Stomach smooth muscle (tissue), 2 donors: ENCODE data around the gene MGMT.

Experiments
- H3K27ac ChIP-seq: one replicate; pipeline ENCODE4 v1.7.0; 2013; ENCODE audit warnings: mild to moderate bottlenecking, low read length, inconsistent platforms
- H3K27me3 ChIP-seq, 2 donors: one replicate each; pipeline ENCODE4 v1.7.0; 2013; ENCODE audit warnings: low read length in 2 of 2; ENCODE audit not compliant: insufficient read depth in 2 of 2, control insufficient read depth in 1 of 2
- H3K36me3 ChIP-seq, 2 donors: one replicate each; pipeline ENCODE4 v1.7.0; 2013; ENCODE audit warnings: low read length in 2 of 2; ENCODE audit not compliant: control insufficient read depth in 2 of 2, insufficient read depth in 2 of 2
- H3K4me1 ChIP-seq: one replicate; pipeline ENCODE4 v1.7.0; 2013; ENCODE audit warnings: low read length; ENCODE audit not compliant: control insufficient read depth, insufficient read depth
- H3K4me3 ChIP-seq, 2 donors: one replicate each; pipeline ENCODE4 v1.7.0; 2013; ENCODE audit warnings: low read length in 2 of 2
- H3K9ac ChIP-seq, 2 donors: one replicate each; pipeline ENCODE4 v1.7.0; 2013; ENCODE audit warnings: low read length in 2 of 2, mild to moderate bottlenecking in 1 of 2
- H3K9me3 ChIP-seq, 2 donors: one replicate each; pipeline ENCODE4 v1.7.0; 2013; ENCODE audit warnings: low read length in 2 of 2; ENCODE audit not compliant: control insufficient read depth in 2 of 2
- donor health status: healthy.
- donor health status: Pancreatic carcinoma.

MGMT gene

DNA sequence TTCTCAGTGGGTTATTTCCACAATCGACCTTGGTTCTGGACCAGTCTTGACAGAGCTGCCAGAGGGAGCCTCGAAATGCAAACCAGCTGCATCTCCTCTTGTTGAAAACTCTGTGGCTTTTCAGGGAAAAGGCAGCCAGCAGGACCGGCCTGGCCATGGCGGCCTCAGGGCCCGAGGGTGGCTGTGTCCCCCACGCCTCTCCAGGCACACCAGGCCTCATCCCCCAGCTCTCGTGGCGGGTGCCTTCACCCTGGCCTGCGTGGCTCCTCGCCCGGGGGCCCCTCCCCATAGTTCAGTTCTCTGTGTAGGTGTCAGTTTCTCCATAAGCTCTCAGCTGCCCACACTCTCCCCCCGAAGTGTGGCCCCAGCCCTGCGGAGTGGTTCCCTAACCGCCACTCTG is 63.5 kb downstream of the MGMT start:
- no peak overlapping the region for H3K4me3 ChIP-seq
- H3K27ac ChIP-seq: no peak overlapping the region
- no peaks in the 10 kb centered on the region for H3K27me3 ChIP-seq
- H3K4me1 ChIP-seq: peaks cover 6% of the 10 kb centered on the region
- peaks cover 0 to 4% of the 10 kb centered on the region in 2 donors for H3K36me3 ChIP-seq
- no peak overlapping the region for H3K9ac ChIP-seq
- no peaks in the 10 kb centered on the region for H3K9me3 ChIP-seq

DNA sequence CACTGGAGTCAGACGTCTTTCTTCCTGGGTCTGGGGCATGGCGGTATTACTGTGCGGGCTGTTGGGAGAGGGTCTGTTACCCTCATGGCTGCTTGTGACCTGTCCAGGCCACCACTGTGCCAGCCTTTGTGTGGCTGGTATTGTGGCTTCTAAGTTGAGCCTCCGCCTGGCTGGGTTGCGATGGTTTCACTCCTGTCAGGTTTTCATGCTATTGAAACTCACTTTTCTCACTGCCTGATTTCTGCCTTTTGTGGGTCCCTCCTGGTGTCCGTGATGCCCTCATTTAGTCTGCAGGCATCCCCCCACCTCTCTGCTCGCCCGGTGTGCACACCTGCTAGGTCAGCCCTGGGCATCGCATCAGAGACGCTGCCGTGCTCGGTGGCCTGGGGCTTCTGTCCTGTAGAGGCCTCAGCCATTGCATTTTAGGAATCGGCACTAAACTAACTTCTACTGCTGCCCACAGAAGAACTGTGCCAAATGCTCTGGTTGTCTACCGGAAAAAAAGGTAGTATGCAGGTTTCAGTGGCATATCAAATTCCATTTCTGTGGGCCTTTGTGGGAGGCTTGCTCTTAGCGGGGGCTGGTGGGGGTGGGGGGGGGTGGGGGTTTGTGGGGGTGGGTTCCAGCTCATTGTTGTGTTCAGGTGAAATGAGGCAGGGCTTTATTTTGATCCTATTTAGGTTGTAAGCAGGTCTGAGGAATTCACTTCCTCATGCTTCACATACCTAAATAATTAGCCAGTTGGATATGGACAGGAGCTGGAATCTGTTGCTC is 64.3 kb downstream of the MGMT start:
- Histone ChIP-seq H3K9me3 (no peaks in the 10 kb centered on the region), H3K27ac (no peak overlapping the region), H3K4me1 (no peaks in the 10 kb centered on the region), H3K9ac (no peak overlapping the region), H3K27me3 (no peaks in the 10 kb centered on the region), H3K4me3 (no peak overlapping the region), H3K36me3 (peaks cover 3 to 6% of the 10 kb centered on the region in 2 donors)

DNA sequence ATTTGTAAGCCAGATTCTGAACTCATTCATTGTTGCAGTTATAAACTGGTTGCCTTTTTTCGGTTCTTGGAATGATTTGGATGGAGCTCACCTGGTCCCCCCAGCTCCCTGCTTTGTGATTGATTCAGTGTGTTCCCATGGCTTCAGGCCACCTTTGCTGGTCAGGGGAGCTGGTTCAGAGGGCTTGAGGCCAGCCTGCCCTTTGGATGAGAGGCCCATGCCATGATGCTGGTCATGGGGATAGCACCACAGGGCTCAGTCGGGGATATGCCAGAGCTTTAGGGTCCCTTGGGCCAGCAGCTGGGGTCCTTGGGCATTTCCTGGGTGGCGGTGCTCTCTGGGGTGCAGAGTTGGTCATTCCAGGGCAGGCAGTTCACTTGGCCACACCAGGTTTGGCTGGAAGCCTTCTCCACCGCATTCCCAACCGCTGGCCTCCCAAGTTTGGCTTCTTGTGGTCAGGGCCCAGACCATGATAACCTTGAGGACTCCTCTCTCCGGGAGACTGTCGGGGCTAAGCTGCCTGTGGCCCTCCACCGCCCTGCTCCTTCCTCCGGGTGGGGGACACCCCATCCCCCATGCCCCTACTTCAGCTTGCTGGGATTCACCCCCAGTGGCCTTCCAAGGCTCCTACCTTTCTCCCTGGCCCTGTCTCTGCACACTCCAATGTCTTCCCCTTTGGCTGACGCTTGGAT is 65.1 kb downstream of the MGMT start:
- no peak overlapping the region for H3K27ac ChIP-seq
- no peak overlapping the region for H3K4me3 ChIP-seq

DNA sequence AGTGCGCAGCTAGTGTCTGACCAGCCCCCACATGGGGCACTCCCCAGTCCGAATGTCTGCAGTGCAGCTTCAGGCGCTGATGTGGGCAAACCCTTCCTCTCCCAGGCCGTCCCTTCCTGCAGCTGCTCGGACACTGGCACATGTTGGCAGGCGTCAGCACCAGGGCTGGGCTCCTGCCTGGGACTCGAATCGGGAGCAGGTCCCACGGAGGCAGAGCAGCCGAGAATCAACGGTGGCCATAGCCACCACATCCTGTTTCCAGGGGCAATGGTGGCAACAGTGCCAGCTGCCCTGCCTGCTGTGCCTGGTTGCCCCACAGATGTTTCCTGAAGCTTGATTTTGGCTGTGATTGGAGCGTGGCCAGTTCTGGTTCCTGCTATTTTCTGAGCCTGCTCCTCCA is 65.8 kb downstream of the MGMT start:
- Histone ChIP-seq H3K27me3 (no peaks in the 10 kb centered on the region), H3K27ac (no peak overlapping the region), H3K36me3 (peaks cover 3 to 5% of the 10 kb centered on the region in 2 donors), H3K9ac (no peak overlapping the region), H3K4me1 (no peaks in the 10 kb centered on the region), H3K4me3 (no peak overlapping the region), H3K9me3 (no peaks in the 10 kb centered on the region)

More for the DNA sequence above, 65.1 kb downstream of the MGMT start:
- H3K9ac ChIP-seq: no peak overlapping the region
- no peaks in the 10 kb centered on the region for H3K9me3 ChIP-seq
- no peaks in the 10 kb centered on the region for H3K27me3 ChIP-seq
- H3K36me3 ChIP-seq: peaks cover 5 to 6% of the 10 kb centered on the region in 2 donors
- H3K4me1 ChIP-seq: no peaks in the 10 kb centered on the region

DNA sequence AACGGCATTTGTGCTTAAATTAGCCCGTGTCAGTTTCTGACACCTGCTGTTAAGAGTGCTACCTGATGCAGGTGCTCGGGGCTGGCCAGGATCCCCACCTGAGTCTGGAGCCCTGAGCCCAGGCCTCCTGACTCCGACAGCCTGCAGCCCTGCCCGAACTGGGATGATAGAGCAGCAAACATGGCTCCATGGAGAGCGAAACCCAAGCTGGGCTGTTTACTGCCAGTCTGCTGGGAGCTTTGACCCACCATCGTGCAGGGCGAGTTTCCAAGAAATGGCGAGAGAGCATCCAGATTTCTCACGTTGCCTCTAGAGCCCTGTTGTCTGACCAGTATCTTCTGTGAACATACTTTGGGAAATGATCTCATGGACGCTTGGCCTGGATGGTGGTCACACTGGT is 66.2 kb downstream of the MGMT start:
- H3K27ac ChIP-seq: no peak overlapping the region
- H3K9ac ChIP-seq: no peak overlapping the region
- no peaks in the 10 kb centered on the region for H3K9me3 ChIP-seq
- no peaks in the 10 kb centered on the region for H3K27me3 ChIP-seq
- H3K4me3 ChIP-seq: no peak overlapping the region
- H3K36me3 ChIP-seq: peaks cover 3 to 5% of the 10 kb centered on the region in 2 donors
- H3K4me1 ChIP-seq: no peaks in the 10 kb centered on the region

DNA sequence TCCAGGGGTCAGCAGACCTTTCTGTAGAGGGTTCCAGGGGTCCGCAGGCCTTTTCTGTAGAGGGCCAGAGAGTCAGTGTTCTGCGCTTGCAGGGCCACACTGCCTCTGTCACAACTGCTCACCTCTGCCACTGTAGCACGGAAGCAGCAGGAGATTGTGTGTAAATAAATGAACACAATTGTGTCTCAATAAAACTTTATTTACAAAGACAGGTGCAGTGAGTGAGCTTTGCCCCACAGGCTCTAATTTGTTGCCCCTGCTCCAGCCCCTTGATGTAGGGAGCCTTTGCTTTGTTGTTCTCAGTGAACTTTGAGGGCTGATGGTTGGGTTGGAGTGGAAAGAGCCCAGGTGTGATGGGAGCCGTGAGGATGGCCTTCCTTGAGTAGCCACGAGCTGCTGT is 67.8 kb downstream of the MGMT start:
- Histone ChIP-seq H3K27ac (no peak overlapping the region), H3K36me3 (peaks cover 3 to 5% of the 10 kb centered on the region in 2 donors), H3K4me1 (no peaks in the 10 kb centered on the region), H3K4me3 (no peak overlapping the region), H3K9ac (no peak overlapping the region), H3K9me3 (no peaks in the 10 kb centered on the region), H3K27me3 (no peaks in the 10 kb centered on the region)

DNA sequence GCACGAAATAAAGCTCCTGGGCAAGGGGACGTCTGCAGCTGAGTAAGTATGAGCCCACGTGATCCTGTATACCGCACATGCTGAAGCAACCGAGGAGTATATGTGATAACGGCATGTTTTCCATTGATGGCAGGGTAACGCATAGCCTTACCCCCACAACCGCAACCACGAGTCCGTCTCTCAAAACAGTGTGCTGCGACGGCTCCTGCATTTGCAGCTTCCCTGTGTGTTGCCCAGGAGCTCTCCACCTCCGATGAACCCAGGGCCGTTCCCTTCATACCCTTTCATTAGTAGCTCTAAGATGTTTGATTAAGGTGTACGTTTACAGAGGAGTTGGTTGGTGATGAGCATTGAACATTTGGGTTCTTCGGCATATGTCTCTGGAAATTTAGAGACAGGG is 69.3 kb downstream of the MGMT start:
- H3K27me3 ChIP-seq: no peaks in the 10 kb centered on the region
- no peak overlapping the region for H3K27ac ChIP-seq
- no peaks in the 10 kb centered on the region for H3K4me1 ChIP-seq
- H3K4me3 ChIP-seq: no peak overlapping the region
- H3K36me3 ChIP-seq: peaks cover 3 to 5% of the 10 kb centered on the region in 2 donors
- no peak overlapping the region for H3K9ac ChIP-seq
- H3K9me3 ChIP-seq: no peaks in the 10 kb centered on the region

DNA sequence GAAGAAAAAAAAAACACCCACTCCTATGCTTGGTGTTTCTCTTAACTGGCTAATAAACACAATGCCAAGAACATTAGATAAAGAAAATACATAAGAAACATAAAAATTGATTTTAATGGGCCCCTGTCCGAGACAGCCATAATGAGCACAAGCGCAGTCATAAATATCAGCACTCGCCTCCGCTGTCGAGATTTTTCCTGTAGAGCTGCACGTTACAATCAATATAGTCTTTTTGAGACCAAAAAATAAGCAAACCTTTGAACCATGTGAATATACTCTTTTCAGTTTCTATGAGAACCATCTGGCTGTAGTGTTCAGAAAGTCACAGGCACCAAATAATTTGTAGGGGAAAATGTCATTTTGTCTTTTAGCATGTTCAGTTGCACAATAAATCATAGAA is 70.1 kb downstream of the MGMT start:
- H3K27me3 ChIP-seq: no peaks in the 10 kb centered on the region
- H3K27ac ChIP-seq: no peak overlapping the region
- no peaks in the 10 kb centered on the region for H3K4me1 ChIP-seq
- no peaks in the 10 kb centered on the region for H3K9me3 ChIP-seq
- H3K36me3 ChIP-seq: peaks cover 3 to 5% of the 10 kb centered on the region in 2 donors
- H3K9ac ChIP-seq: no peak overlapping the region
- H3K4me3 ChIP-seq: no peak overlapping the region

DNA sequence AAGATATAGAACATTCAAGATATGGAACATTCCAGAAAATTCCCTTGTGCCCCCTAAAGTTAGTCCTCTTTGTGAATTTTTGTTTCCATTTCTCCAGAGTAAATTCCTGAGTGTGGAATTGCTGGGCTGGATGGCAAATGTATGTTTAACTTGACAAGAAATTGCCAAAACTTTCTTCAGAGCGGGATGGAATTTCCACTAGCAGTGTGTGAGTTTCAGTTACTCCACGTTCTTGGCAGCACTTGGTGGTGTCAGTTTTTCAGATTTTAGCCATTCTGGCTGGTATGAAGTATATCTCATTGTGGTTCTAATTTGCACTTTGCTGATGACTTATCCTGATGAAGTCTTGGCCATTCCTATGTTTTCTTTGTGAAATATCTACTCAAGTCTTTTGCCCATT is 71.2 kb downstream of the MGMT start:
- Histone ChIP-seq H3K9me3 (no peaks in the 10 kb centered on the region), H3K36me3 (peaks cover 3 to 5% of the 10 kb centered on the region in 2 donors)

DNA sequence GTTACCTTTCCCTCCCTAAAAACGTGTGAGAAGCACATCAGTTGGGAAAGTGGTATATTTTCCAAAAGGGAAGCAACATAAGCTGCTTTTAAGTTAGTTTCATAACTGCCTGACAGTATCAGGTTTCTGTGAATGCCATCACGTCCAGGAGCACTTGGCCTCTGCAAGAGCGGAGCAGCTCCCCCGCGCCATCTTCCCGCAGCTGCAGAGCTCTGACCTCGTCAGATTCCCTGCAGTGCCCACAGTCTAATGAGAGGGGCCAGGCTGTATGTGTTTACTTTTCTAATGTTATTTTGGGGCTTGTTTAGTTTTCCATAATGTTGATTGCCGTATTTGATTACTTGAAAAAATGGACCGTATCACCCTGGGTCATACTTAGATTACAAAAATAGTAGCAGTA is 74.2 kb downstream of the MGMT start:
- H3K4me1 ChIP-seq: no peaks in the 10 kb centered on the region
- H3K9ac ChIP-seq: no peak overlapping the region
- H3K9me3 ChIP-seq: no peaks in the 10 kb centered on the region
- peaks cover 4% of the 10 kb centered on the region in 2 donors for H3K36me3 ChIP-seq
- H3K4me3 ChIP-seq: no peak overlapping the region
- no peaks in the 10 kb centered on the region for H3K27me3 ChIP-seq
- no peak overlapping the region for H3K27ac ChIP-seq

More for the DNA sequence above, 71.2 kb downstream of the MGMT start:
- Histone ChIP-seq H3K4me3 (no peak overlapping the region), H3K4me1 (no peaks in the 10 kb centered on the region), H3K9ac (no peak overlapping the region), H3K27ac (no peak overlapping the region), H3K27me3 (no peaks in the 10 kb centered on the region)
